Measurements from ENCODE around the gene RELL1.

Gene RELL1

DNA sequence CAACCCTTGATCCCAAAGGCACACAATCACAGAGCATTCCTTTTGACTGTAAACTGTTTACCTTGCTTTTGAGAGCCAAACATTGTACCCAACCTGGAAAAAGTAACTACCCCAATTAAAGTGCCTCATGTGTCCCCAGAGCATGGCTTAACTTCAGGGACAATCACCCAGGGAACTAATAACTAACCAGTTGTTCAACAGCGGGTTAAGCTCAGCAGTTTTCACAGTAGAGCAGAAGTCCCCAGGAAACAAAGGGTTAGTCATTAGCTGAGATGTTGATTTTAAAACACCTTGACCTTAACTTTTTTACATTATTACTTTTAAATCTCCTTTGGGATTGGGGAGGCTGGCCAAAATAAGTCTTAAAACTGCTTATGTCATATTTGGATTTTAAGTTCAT lies 94.8 kb downstream of the RELL1 start:
- no peak for DNase-seq

GRCh38 chr4:37590016-37590415 lies 96.2 kb downstream of the RELL1 start:
- DNase-seq, result no peak

- no peak for DNase-seq
These were observed 98.0 kb downstream of the RELL1 start for GRCh38 chr4:37588150-37588549.

- DNase-seq, result no peak
These were observed 100.0 kb downstream of the RELL1 start for GRCh38 chr4:37586194-37586593.

DNA sequence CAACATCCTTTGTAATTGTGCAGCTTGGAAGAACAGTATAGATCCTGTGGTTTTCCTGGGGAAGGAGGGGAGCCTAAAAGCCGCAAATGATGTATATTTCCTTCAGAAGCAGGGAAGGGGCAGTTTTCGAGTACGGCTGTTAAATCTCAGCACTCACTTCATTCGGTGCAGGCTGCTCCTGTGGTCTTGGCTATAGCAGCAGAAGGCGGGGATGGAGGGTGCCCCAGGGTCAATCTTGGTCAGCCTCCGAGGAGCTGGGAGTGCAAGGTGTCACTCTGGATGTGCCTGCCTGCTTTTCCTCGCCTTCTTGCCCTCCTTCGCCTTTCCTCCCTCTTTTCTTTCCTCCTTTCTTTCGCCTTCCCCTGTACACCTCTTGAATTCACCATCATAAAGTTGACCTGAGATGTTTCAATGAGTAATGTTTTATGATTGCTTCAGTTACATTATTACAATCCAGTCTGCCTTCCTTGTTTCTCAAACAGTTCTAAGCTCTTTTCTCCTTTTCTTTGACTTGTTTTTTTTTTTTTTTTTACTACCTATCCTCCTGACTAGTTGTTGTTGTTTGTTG lies 101.6 kb downstream of the RELL1 start:
- DNase-seq, result no peak

GRCh38 chr4:37584071-37584470 lies 102.1 kb downstream of the RELL1 start:
- DNase-seq, result no peak

- DNase-seq, result no peak
These were observed 112.6 kb downstream of the RELL1 start for GRCh38 chr4:37573566-37573965.

DNA sequence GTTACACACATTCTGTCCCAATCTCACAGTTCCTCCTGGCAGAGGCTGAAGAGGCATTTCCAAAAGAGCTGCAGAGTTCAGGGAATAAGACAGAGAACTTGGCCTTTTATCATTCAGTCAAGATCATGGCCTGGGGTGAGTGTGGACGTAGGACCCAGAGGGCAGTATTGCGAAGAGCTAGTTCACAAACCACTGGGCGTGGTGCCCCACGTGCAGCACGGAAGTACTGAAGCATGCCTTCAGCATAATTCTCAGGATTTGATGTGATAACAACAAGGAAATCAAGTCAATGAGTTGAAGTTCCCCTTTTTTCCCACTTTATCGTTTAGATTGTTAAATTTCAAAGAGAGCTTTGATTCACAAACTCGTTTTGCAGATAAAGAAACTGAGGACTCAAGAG lies 117.7 kb downstream of the RELL1 start:
- DNase-seq, result no peak

DNA sequence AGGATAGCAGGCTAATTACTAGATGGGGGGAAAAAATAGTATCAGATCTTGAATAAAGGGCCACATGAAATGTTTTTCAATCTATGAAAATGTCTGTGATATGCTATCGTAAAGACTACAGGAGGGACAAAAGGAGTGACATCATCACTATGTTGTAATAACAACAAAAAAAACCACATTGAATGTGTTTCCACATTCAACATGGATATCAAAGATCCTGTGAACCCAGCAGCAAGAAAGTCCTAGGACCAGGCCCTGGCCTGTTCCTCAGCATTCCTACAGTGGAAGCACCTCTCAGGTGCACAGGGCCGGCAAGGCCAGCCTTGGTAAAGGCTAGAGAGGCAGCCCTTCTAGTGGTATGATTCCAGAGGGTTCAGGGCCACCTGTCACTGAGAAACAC lies 118.3 kb downstream of the RELL1 start:
- no peak for DNase-seq

DNA sequence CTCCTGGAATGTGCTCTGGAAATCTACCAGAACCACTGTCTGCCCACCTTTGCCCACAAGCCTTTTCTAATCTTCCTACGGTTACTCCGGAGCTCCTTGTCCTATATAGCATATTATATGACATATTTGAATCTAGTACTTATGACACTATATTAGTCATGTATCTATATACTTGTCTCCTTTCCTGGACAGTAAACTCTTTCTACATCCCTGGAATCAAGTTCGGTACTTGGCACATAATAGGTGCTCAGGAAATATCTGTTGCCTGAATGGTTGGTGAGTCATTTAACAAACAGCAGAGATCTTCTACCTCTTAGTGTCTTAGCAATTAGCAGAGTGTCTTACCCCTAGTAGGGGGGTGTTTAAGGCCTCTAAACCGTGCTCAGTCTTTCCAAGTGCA lies 123.6 kb downstream of the RELL1 start:
- DNase-seq, result no peak

DNA sequence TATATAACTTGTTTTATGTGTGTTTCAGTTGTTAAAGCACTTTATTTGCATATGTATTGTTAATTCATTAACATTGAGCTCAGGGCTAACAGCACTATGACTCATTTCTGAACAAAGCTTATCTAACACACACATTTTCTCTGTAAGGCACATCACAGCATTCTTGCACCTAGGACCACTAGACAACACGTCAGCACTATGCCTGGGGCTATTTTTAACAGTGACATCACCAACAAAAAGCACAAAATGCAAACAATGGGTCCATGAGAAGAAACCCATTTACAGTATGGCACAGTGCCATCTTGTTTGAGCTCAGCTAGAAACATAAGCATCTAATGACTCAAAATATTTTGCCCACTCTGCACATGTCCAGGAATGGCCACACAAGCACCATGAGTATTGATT lies 124.4 kb downstream of the RELL1 start:
- no peak for DNase-seq

DNA sequence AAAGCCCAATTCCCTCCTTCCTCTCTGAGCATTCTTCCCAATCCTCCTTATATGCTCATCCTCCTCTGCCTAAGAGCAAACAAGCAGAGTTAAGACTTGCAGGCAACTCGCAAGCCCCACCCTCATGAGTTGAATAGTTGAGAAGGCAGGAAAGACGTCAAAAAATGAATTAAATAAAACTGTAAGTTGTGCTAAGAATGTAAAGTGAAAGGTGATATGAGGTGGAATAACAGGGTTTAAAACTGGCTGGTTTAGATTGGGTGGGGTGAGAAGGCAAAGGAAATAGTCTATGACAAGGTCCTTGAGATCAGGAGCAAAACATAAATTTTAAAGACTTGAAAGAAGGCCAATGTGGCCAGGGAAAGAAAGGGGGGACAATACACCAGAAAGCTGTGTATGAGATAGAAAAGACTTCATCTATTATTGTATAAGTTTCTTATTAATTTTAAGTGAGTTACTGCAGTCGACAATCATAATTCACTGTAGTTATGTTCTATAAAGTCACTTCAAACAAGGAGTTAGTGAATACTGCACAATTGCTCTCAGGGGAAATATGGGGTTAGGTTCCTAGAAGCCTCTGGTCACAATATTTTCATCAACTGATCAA lies 124.9 kb downstream of the RELL1 start:
- no peak for DNase-seq
